Endometrium (tissue), 2 donors: ENCODE measurements around the gene SQSTM1.
"Not testable (repeated sequence)": the region's sequence is repeated elsewhere in the genome, so short reads cannot be mapped to it uniquely, and the experiment has no call there.

Experiments used
- FAIRE-seq: peaks from 2 replicates; lab custom pipeline; 2012; peaks lifted over from hg19 to GRCh38; lab: Jason Lieb, UNC
- donor health status: control.
- donor health status: control.

Gene SQSTM1

DNA sequence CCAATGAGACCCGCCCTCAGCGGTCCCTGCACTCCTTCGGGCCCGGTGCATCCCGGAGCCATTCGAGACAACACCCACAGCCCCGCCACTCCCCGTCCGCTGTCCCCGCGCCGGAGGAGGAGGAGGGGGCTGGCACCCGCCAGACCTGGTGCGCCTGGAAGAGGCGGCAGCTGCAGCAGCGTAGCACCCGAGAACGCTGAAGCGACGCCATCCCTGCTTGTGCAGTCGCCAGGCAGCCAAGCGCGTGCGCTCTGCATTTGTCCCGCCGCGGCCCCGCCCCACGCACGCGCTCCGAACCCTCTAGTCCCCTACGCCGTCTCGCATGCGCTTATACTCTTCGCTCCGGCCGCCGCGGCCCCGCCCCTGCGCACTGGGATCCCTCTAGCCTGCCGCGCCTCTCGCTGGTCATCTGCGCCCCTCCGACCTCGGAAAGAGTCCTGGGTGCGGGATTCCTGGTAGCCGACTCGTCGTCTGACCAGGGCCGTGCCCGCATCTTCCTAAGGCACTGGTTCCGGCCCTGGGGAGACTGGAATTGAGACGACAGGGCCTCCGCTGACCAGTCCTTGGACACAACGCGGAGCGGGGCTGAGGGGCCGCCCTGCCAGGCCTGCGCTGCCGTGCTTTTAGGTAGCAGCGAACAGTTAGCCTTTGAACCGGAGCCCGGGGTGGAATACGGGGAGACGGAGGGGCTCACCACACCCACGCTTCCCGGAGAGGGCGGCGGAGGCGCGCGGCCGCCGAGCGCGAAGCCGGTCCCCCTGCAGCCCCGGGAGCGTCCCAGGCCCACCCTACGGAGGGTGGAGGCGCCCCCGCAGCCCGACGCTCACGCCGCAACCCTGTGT, 38.1 kb downstream of the SQSTM1 start, which contains the start of gene MRNIP:
Gene MRNIP (minus strand): TSS at position 232 of the 842 bp plus-strand sequence. CDS start 21 bp downstream, at position 211.
- FAIRE-seq: peak; percentile 18

DNA sequence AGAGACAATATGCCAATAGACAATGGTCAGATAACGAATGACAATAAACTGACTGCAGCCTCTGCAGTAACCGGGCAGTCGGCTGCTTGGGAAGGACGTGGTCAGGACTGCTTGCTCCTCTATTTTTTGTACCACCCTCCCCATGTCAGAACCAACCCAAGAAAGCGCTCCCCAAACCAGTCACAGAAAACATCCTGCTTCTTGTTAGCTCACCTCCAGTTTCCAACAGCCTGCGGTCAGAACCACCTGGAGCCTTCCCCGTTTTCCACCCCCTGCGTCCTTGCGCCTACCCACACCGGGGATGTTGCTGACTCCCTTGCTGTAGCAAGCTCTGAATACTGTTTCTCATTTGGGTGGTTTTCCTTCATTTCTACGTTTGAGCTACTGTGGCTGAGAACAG, 39.6 kb downstream of the SQSTM1 start:
- no peak for FAIRE-seq

DNA sequence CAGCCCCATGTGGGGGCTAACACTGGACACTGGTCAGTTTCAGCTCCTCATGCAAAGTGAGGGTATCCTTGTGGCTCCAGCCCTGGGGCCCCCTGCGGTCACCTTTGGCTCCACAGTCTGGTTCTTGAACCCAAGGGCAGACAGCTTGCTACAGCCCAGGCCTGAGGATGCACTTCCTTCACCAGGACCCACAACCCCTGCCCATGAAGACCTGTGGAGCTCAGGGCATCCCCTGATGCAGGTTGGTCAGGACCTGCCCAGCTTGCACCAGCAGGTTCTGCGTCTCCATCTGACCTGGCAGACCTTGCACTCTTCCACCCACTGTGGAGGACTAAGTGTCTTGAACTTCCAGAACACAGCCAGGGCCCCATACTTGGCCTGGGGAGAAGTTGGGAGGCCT, 41.6 kb downstream of the SQSTM1 start:
- FAIRE-seq: no peak

DNA sequence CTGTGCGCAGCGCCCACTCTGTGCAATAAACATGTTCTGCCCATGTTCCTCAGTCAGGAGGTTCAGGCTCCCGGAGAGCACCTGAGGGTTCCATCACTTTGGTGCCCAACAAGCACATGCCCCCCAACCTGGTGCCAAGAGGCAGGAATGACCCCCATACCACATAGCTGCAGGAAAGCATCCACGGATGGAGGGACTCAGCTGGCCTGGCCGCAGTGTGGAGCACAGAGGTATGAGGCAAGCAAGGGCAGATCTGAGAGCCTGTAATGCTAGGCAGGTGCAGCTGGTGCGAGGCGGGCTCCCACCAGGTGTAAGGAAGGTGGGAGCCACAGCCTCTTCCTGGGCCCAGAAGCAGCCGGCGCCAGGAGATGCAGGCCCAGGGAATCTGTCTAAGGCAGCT, 42.2 kb downstream of the SQSTM1 start:
- FAIRE-seq: no peak

DNA sequence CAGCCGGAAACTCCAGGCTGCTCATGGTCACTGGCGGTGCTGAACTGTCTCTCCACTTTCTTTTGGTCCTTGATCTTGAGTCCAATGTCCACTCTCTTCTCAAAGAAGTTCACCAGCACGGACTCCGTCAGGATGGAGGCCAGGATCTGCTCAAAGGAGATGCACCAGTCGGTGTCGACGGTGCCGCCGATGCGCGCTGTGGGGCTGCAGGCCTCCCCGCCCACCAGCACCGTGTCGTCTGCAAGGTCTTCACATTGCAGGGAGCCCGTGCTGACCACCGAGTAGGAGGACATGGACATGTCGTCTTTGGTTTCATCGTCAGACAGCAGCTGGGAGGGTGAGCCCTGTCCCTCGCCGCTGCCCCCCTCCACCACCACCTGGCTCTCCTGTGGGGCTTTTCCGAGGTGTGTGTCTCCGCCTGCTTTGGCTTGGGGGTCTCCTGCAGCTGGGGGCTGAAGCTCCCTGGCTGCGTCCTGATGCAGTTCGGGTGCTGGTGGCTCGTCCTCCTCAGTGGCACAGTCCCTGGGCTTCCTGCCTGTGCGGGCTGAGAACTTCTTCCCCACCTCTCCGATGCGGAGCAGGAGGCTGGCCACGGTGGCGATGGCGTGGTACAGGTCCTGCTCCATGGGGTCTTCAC, 42.9 kb downstream of the SQSTM1 start:
- no peak for FAIRE-seq

DNA sequence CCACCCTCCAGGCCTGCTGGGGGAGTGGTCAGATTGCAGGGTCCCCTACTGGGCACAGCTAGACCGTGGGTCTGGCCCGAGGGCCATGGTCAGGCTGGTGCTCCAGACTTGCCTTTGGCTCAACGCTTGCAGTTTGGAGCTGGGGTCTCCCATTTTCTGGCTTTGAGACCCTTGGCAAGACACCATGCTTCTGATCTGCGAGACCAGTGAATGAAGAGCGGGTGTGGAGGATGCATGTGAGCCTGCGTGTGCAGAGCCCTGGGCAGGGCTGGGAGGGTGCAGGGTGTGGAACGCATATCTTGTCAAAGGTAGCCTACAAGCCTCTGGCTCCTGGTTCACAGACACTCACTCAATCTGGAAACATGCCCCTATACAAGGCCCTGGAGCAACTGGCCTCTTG, 44.0 kb downstream of the SQSTM1 start:
- no peak for FAIRE-seq

DNA sequence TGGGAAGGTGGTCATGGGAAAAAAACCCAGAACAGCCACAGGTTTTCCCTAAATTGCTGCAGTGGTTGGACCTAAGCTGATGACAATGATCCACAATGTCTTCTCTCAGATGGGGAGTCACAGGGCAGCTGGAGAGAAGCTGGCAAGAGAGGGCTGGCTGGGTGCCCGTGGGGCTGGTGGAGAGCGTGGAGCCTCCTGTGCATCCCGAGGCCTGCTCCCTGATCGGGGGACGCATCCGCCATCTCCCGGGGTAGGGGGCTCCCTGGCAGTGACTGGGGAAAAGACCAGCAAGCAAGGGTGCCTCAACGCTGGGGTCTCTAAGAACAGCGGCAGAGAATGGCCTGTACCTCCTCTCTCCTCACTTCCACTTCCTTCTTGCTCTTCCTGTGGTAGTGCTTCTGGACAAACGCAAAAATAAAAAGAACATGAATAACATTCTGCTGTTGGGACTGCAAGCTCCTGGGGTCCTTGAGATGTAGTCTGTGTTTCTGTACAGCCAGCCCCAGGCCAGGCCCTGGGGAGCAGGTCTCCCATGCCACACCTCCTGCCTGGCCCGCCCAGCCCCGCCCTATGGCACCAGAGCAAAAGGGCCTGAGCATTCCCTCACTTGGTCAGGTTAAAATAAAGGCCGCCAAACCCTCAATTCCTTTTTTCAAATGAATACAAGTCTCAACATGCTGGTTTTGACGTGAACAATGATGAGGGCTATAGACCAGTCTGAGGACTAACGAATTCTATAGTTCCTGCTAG, 45.0 kb downstream of the SQSTM1 start:
- FAIRE-seq: no peak

DNA sequence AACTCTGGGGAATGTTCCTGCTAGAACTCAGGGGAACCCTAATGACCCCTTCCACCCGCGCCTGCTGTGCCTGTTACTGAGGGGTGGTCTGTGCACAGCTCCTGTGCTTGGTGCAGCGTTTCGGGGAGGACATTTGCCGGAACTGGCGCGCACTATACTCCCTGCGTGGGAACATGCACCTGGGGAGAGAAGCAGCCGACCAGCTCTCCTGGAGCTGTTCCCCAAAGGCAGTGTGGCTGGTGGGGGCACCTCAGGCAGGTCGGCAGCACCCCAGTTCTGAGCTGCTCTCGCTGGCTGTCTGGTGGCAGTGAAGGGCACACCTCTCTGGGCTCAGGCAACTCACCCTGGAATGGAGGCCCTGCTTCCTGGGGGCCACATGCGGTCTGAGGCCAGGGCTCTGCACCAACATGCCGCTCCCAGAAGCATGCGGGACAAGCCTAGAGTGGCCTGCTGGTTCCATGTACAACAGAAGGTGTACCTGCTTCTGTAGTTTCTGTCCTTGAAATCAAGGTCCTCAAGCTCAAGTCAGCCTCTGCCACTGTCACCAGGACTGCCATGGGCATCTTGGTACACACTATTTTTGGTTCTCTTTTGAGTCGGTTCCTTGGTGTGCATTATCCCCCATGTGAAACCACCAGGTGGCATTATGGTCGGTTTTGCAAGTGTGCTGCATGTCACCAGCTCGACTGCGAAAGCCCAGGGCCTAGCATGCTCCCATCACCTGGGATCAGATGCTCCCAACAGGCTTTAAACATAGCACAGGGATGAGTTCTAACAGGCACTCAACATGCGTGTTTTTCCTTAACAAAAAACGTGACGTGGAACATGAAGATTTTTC, 45.8 kb downstream of the SQSTM1 start:
- no peak for FAIRE-seq

DNA sequence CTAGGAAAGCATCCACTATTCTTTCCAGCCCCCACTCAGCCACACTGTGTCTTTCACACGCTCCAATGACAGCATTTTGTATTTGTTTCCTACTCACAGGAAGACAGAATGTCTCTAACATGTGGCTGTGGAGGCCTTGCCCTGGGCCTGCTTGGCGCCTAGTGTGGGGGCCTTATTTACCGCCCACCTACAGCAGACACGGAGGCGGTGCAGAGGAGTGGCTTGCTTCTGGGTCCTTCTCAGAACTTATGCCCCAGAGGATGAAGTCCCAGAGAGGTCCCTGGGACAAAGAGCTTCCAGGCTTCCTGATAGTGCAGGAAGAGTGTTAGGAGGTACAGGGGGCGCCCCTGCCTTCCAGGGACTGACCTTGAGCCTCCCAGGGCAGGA, 46.4 kb downstream of the SQSTM1 start:
- FAIRE-seq: no peak

DNA sequence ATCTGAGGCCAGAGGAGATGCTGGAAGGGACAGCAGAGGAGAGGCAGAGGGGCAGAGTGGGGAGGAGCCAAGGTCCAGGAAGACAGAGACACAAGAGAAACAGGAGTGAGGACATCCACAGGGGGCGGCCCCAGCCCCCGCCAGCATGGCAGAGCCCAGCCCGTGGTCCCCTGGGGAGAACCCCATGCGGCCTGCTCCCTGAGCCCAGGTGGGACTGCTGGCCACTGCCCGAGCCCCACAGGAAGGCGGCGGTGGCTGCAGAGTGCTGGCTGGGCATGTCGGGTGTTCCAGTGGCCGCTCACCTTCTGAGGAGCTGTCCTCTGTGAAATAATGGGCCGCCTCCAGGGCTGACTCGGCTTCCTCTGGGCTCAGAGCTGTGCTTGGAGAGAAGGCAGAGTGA, 46.8 kb downstream of the SQSTM1 start:
- FAIRE-seq: no peak

DNA sequence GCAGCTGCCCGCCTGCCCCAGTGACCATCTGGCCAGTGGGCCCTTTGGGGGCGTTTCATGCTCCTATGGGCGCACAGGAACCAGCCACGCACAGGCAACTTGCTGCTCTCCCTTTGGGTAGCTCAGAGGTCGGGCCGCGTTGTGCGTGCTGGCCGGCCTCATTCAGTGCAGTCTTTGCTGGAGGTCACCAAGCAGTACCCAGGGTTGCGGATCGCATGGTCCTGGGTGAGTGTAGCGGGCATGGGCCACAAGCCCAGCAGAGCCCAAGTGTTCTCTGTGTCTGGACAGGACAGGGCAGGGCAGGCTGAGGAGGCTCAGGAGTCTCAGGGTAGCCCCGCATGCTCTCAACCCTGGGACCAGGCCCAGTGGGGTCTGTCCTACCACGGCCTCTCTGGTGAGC, 47.8 kb downstream of the SQSTM1 start:
- no peak for FAIRE-seq

DNA sequence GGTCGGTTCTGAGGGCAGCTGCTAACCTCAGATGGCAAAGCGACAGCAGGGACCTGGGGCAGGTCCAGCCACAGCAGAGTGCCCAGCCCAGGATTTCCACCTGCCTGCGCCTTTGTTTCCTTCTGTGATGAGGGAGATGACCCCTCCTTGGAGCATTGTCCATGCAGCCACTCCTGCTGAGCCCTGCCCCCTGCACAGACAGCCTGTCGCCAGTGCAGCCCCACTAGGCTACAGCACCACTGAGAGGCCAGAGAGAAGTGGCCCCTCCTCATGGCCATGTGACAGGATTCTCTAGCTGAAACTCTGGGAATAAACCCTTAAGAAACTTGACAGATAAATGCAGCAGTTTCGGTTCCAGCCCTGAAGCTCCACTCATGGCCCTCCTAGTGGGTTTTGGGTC, 48.4 kb downstream of the SQSTM1 start:
- no peak for FAIRE-seq

DNA sequence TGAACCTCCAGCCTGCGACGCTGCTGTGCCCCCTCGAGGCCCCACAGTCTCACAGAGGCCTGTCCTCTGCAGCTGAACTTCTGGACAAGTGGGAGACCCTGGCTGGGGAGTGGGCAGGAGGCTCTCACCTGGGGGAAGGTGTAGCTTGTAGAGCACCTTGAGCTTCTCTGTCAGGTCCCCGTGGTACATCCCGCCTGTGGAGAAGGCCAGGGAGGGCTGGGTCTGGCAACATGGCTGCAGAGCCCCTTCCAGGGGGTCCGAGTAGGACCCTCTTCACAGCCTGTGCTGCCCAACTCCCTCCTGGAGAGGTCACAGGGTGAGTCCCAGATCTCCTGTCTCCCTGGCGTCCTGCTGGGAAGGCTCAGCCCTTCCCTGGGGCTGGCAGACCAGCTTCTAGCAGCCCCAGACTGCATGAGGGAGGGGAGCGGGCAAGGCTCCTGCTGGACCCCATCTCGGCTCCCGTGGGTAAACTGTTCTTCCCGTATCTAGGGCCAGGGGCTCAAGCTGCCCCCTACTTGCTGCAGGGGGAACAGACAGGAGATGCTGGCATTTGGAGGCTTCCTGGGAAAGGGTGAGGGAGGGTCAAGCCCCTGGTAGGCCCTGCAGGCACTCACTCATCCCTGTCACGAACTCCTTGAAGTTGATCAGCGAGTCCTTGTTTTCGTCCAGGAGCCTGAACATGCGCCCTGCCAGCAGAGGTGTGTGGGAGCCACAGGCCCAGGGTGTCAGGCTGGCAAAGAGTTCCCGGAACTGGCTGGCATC, 49.1 kb downstream of the SQSTM1 start:
- no peak for FAIRE-seq

DNA sequence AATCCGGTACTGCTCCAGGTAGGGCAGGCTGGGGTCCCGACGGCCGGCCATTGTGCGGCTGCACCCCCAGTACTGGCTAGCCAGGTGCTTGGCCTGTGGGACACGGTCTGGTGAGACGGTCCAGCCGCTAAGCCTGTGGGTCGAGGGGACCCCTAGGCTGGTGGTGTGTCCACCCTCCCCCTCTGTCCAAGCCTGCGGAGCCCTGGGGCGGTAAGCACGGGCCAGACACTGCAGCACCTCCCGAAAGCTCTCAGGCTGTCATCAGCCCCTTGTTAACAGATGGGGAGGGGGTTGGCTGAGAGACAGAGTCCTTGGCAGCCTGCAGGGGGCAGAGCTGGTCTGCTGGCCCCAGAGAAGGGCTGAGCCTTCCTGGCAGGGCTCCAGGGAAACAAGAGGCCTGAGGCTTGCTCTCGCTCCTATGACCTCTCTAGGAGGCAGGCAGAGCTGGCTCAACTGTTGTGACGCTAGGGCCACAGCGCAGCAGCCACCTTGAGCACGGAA, 49.7 kb downstream of the SQSTM1 start:
- no peak for FAIRE-seq

DNA sequence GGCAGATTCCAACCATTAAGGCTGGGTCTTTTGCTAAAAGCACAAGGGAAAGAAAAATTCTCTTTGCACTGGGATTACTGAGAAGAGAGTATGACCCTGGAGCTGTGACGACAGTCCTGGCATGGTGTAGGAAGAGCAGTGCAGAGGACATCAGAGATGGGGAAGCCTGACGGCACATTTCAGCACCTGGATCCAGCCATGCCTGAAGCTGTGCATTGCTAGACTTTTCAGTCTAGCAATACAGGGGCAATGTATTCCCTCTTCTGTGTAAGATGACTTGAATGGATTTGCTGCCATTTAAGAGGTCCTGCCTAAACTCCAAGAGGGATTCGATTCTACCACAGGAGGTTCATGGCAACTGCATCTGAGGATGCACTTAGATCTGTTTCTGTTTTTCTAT, 50.2 kb downstream of the SQSTM1 start:
- no peak for FAIRE-seq

DNA sequence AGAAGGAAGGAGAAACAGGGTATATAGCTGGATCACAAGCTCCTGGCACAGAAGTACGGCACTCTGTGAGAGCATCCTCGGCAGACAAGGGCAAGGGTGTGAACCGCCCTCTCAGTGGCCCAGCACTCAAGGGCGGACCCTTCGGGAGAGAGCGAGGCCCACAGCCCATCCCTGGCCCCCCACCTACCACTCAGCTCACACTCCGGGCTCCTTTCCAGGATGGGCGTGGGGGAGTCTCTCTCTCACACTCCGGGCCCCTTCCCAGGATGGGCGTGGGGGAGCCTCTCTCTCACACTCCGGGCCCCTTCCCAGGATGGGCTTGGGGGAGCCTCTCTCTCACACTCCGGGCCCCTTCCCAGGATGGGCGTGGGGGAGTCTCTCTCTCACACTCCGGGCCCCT, 50.8 kb downstream of the SQSTM1 start:
- not testable (repeated sequence) for FAIRE-seq

DNA sequence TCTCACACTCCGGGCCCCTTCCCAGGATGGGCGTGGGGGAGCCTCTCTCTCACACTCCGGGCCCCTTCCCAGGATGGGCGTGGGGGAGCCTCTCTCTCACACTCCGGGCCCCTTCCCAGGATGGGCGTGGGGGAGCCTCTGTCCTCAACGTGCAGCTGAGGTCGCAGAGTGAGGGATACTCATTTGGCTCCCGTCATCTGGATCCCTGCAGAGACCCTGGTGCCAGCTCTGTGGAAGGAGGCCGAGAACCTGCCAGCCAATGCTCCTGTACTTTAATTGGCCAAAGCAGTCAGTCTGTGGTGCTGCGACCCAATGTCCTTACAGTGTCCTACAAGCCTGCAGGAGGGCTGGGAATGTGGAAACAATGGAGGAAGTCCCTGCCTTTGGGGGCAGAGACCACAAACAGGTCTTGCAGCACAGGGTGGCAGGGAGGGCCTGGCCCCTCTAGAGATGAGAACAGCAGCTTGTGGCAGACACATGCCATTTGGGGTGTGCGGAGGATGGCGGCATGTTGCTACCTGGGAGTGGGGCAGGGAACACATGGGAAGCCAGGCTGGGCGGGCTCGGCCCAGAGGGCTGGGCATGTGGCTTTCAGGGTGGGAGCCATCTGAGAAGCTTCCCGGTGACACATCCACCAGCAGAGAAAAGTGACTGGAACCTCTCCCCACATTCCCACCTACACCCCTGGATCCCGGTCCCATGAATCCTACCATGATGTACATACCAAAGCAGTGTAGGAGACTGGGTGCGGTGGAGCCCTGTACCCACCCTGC, 51.5 kb downstream of the SQSTM1 start:
- FAIRE-seq: no peak

DNA sequence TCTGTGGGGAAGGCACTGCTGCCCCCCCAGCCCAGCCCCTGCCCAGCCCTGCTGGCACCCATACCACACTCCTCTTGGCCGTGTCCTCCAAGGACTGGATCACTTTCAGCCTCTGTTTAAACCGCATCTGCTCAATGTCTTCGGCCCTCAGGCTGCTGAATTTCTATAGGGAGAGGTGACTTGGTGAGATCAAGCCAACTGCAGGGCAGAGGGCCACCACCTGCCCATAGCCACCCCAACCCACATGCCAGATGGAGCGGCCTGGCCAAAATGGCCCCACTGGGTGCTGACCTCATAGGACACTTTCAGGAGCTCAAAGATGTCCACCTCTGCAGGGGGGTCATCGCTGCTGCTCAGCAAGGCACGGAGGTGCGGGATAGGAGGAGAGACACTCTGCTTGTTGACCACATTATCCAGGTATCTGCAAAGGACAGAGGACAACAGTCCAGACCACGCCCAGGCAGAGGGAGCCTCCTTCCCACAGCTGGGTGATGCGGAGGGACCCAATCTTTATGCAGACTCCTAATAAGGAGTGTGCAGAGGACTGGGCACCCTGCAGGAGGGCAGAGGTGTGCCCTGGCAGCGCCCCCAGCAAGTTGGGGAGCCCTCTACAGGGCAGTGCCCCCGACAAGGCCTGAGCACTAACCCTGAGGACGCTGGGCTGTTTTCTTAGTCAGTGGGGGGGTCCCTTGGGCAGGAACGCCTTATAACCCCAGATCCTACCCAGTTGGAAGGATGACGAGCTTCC, 52.3 kb downstream of the SQSTM1 start:
- FAIRE-seq: no peak

DNA sequence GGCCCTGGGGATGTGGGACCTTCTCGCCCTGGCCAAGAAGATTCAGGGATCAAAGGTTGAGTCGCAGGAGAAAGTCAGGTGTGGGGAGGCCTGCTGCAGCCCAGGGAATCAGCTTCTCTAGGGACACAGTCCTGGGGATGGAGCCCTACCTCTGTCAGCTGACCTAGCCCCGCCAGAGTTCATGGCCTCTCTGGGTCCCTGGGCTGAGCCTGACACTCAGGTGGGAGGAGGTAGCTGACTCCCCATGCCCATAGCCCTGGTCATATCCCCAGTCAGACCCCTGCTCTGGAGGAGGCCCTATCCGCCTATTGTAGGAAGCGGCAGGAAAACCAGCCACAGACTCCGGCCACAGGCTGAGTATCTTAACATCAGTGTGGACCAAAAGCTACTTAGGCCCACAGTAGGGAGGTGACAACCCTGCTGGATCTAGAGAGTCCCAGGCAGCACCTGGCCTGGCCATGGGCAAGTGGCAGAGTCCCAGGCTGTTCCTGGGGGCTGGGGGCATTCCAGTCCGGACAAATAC, 52.9 kb downstream of the SQSTM1 start:
- FAIRE-seq: no peak
